OCI-LY7 (cell line): ENCODE results near the gene MRPL10. TPM values are rescaled to one million over a fixed set of nuclear protein-coding genes. Genes with fewer than 3 reads are reported as not detected.
A peak's percentile ranks its signal among the peaks of the same experiment; 100 is the strongest.

Source experiments
- BruUV-seq: library from RNA; stranded (reverse); fragments of 400-500 nt; replicated peaks from 2 replicates; lab custom pipeline; 2021; lab: Mats Ljungman, UMichigan
- CTCF ChIA-PET: fragments of 300-600 bp; sonication (Branson Sonifier 250); formaldehyde crosslinking; loops from one replicate; lab custom pipeline; 2022; ENCODE audit warnings: antibody characterized with exemption; ENCODE audit not compliant: unreplicated experiment; lab: Charles Lee
- POLR2A ChIA-PET: fragments of 300-600 bp; sonication (Branson Sonifier 250); formaldehyde crosslinking; loops from one replicate; lab custom pipeline; 2022; ENCODE audit warnings: antibody characterized with exemption; lab: Charles Lee
- DNase-seq: peaks from one replicate; pipeline ENCODE4 v3.0.0-alpha.2; 2015; ENCODE audit warnings: low spot score
- H2AFZ ChIP-seq: fragments of 200-600 bp; sonication (generic), shearing (Covaris generic); 2 replicates; pipeline ENCODE4 v1.6.1; 2014; ENCODE audit warnings: mild to moderate bottlenecking, antibody characterized with exemption, low read length, moderate library complexity
- H3K27ac ChIP-seq: fragments of 200-600 bp; sonication (generic); 2 replicates; pipeline ENCODE4 v1.5.1; 2014; ENCODE audit warnings: mixed run types, low read depth, mild to moderate bottlenecking, moderate library complexity, low read length, inconsistent platforms; ENCODE audit not compliant: poor library complexity, severe bottlenecking
- H3K36me3 ChIP-seq: fragments of 200-600 bp; sonication (generic); 2 replicates; pipeline ENCODE4 v1.6.1; 2014; ENCODE audit warnings: mild to moderate bottlenecking, antibody characterized with exemption, low read length, moderate library complexity, mixed read lengths; ENCODE audit not compliant: insufficient read depth
- H3K4me1 ChIP-seq: fragments of 200-600 bp; sonication (generic); 2 replicates; pipeline ENCODE4 v1.5.1; 2014; ENCODE audit warnings: mild to moderate bottlenecking, low read length; ENCODE audit not compliant: insufficient read depth, poor library complexity, severe bottlenecking
- H3K4me2 ChIP-seq: fragments of 200-600 bp; sonication (generic); 2 replicates; pipeline ENCODE4 v1.6.1; 2014; ENCODE audit warnings: mild to moderate bottlenecking, low read length
- H3K4me3 ChIP-seq: fragments of 200-600 bp; sonication (generic); 2 replicates; pipeline ENCODE4 v1.5.1; 2014; ENCODE audit warnings: mild to moderate bottlenecking, low read depth, low read length; ENCODE audit not compliant: poor library complexity, severe bottlenecking
- H3K79me2 ChIP-seq: fragments of 200-600 bp; sonication (generic); 2 replicates; pipeline ENCODE4 v1.6.1; 2016; ENCODE audit warnings: low read depth, mild to moderate bottlenecking, low read length, moderate library complexity, mixed read lengths; ENCODE audit not compliant: insufficient read depth
- H3K9me2 ChIP-seq: fragments of 200-600 bp; sonication (generic); 2 replicates; pipeline ENCODE4 v1.6.1; 2016; ENCODE audit warnings: mild to moderate bottlenecking, low read length, mixed read lengths; ENCODE audit not compliant: insufficient read depth
- H3K9me3 ChIP-seq: fragments of 200-600 bp; sonication (generic); 2 replicates; pipeline ENCODE4 v1.6.1; 2014; ENCODE audit warnings: mild to moderate bottlenecking, mixed run types, low read length, mixed read lengths
- H4K20me1 ChIP-seq: fragments of 200-600 bp; sonication (generic); 2 replicates; pipeline ENCODE4 v1.6.1; 2014; ENCODE audit warnings: mild to moderate bottlenecking, antibody characterized with exemption, low read length, moderate library complexity, mixed read lengths; ENCODE audit not compliant: insufficient read depth
- EZH2phosphoT487 ChIP-seq: fragments of 200-600 bp; sonication (generic); IDR thresholded peaks from 2 replicates; pipeline ENCODE4 v1.6.1; 2018; ENCODE audit warnings: low read depth, borderline replicate concordance, mild to moderate bottlenecking, mixed run types, antibody characterized with exemption, low read length, moderate library complexity, mixed read lengths
- intact Hi-C: fragments of 100-400 bp; cut with micrococcal nuclease; formaldehyde crosslinking; loops from one replicate; pipeline ENCODE4 v1.10.0; 2022; ENCODE audit not compliant: unreplicated experiment
- total RNA-seq, 2 experiments: library from RNA; depleted of rRNA in 1 of 2; stranded (reverse); fragments of >200 nt in 1 of 2; shearing (Covaris generic) in 1 of 2; gene quantifications; 2 replicates each; pipeline ENCODE4 v1.2.3, GENCODE V29; 2014 to 2022
- TF ChIP-seq, protein P1 (sequence below): fragments of 200-600 bp; sonication (generic); conservative IDR thresholded peaks from 2 replicates; pipeline ENCODE4 v1.5.1; 2014; ENCODE audit warnings: mild to moderate bottlenecking, antibody characterized with exemption, low read length, moderate library complexity, mixed read lengths

Gene MRPL10
- total RNA-seq, 2 experiments from 2014 or later, result 50.8 to 56.7 TPM

DNA sequence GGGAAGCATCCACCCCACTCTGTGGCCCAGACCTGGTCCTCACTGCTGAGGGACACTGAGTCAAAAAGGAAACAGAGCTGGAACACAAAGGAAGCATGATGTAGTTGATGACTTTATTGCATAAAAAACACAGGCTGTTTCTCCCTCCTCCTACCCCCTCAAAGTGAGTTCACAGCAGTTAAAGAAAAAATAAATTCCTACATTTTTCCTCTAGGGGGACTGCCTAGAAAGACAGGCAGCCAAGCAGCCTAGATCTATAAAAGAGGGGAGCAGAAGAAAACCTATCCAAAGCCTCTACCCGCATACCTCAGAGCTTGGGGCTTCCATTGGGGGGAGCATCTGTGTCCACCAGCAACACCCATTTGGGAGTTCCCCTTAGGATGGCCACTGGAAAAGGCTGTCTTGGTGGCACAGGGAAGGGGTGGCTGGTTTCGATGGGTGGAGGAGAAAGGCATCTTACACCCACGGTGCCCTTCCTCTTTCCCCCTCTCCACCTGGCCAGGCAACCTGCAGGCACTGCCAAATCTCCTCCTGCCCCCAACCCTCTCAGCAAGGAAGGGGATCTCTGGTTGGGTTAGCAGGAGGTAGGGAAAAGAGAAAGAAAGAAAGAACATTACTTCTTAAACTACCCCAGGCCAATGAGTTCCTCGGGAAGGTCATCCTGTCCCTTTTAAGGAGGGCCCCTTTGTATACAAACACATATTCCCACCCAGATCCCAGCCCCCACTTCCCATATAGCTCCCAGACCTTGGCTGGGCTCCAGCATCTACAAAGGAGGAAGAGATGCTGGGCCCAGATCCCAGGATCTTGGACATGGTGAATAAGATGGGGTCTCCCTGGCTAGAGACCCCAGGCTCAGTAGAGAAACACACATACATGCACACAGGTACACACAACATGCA, 13.7 kb upstream of the MRPL10 start:
- Histone ChIP-seq H4K20me1 (no peaks in the 10 kb centered on the region), H3K36me3 (no peaks in the 10 kb centered on the region), H3K4me3 (no peak overlapping the region), H3K4me2 (no peak overlapping the region), H3K9me2 (no peaks in the 10 kb centered on the region), H3K9me3 (no peaks in the 10 kb centered on the region), H3K4me1 (peaks cover 37% of the 10 kb centered on the region), H3K27ac (no peak overlapping the region), H3K79me2 (no peaks in the 10 kb centered on the region), H2AFZ (no peak overlapping the region)
- no peak for TF ChIP-seq EZH2phosphoT487
- TF ChIP-seq, protein P1, sequence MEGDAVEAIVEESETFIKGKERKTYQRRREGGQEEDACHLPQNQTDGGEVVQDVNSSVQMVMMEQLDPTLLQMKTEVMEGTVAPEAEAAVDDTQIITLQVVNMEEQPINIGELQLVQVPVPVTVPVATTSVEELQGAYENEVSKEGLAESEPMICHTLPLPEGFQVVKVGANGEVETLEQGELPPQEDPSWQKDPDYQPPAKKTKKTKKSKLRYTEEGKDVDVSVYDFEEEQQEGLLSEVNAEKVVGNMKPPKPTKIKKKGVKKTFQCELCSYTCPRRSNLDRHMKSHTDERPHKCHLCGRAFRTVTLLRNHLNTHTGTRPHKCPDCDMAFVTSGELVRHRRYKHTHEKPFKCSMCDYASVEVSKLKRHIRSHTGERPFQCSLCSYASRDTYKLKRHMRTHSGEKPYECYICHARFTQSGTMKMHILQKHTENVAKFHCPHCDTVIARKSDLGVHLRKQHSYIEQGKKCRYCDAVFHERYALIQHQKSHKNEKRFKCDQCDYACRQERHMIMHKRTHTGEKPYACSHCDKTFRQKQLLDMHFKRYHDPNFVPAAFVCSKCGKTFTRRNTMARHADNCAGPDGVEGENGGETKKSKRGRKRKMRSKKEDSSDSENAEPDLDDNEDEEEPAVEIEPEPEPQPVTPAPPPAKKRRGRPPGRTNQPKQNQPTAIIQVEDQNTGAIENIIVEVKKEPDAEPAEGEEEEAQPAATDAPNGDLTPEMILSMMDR, result peak; percentile 63
- no peak for DNase-seq
- CTCF ChIA-PET, result no interaction called here
- POLR2A ChIA-PET, result interaction anchor here (0.6 kb wide), 1 partner anchor 584 kb away, joined by 3 read pairs; no protein-coding TSS in a partner anchor
- intact Hi-C loops, result loop anchor here (5.0 kb wide), 1 partner anchor 127 kb away; the partner anchor contains the start of gene CDK5RAP3
- BruUV-seq, result no TSS peak

DNA sequence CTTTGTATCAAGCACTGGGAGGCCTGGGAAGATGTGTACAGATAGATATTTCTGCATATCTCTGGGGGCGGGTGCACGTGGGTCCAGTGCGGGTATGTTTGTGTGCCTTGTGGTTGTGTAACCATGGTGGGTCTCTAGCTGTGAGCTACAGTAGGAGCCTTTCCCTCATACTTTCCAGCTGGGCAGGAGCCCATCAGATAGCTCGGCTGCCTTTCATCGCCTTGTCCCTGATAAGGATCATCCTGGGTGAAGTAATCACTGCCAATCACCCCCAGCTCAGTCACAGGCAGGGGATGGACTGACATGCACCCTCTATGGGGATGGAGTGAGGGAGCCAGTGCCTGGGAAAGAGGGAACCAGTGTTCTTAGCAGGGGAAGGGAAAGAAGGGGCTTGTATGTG, 12.9 kb upstream of the MRPL10 start:
- DNase-seq, result no peak
- intact Hi-C loops, result loop anchor here (5.0 kb wide), 1 partner anchor 128 kb away; the partner anchor contains the start of gene CDK5RAP3
- H3K9me3 ChIP-seq, result no peaks in the 10 kb centered on the region

More for the DNA sequence above, 12.9 kb upstream of the MRPL10 start:
- Histone ChIP-seq H3K4me2 (no peak overlapping the region), H2AFZ (no peak overlapping the region), H3K4me1 (peaks cover 37% of the 10 kb centered on the region), H3K4me3 (no peak overlapping the region), H4K20me1 (no peaks in the 10 kb centered on the region), H3K9me2 (no peaks in the 10 kb centered on the region), H3K79me2 (no peaks in the 10 kb centered on the region), H3K27ac (no peak overlapping the region), H3K36me3 (no peaks in the 10 kb centered on the region)
- BruUV-seq, result no TSS peak
- ChIA-PET POLR2A (interaction anchor here (1.3 kb wide), 1 partner anchor 14 kb away, joined by 4 read pairs; no protein-coding TSS in a partner anchor), CTCF (no interaction called here)
- TF ChIP-seq, protein P1, result no peak
- TF ChIP-seq EZH2phosphoT487, result no peak
